Raji (cell line): Measurements from ENCODE around the gene GNAQ.

Experiments used
- POLR2A ChIP-seq: IDR thresholded peaks from 2 replicates; pipeline ENCODE4 v1.6.1; 2011; ENCODE audit warnings: low read depth, low read length, control low read depth; ENCODE audit not compliant: insufficient read depth

GNAQ gene

DNA sequence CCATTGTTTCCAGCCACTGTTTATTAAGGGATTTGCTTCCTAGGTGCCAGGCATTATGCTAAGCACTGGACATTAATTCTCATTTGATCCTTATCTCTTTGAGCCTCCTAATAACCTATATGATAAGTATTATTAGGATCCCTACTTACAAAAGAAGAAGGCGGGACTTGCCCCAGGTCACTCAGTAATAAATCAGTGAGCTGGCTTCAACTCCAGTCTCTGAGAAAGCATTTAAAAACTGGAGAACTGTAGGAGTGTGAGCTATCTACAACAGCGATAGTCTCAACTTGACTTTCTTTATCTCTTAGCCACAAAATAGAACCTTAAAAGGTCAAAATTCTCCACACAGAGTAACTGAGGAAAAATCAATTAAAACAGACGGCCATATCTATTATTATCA lies 155.0 kb downstream of the GNAQ start:
- TF ChIP-seq POLR2A: no peak

- no peak for TF ChIP-seq POLR2A
These were observed 155.5 kb downstream of the GNAQ start for GRCh38 chr9:77876091-77876490.

DNA sequence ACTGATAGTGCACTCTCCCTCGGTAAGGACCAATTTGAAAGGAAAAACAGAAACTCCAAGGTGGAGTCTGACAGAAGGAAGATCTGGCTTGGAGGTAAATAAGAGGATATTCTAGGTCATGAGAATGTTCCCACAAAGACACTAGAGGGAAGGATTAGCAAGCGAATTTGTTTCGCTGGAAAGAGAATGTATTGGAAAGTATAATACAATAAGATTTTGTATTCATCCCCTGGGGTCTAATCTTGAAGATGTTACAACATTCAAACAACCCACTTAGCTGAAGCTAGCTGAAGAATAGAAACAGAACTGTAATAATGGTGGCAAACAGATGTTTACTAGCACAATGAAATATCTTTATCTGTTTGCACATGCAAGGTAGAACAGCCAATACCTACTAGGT lies 158.7 kb downstream of the GNAQ start:
- no peak for TF ChIP-seq POLR2A

- TF ChIP-seq POLR2A: no peak
These were observed 159.4 kb downstream of the GNAQ start for GRCh38 chr9:77872177-77872576.

DNA sequence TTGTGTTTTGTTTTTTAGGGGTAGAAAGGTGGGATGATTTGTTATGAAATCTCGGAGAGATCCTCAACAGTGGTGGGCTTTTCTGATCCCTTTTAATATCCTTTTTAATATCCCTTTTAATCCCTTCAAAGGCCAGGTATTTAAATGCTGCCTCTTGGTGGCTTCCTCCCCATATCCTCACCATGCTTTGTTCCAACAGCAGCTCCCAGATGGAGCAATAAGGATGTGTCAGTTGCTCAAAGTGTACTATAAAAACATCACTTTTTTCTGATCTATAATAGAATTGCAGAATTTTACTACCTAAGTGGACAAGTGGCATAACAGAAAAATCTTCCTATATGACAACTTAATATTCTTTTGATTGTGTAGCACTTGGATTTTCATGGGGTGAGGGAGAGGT lies 160.1 kb downstream of the GNAQ start:
- no peak for TF ChIP-seq POLR2A

DNA sequence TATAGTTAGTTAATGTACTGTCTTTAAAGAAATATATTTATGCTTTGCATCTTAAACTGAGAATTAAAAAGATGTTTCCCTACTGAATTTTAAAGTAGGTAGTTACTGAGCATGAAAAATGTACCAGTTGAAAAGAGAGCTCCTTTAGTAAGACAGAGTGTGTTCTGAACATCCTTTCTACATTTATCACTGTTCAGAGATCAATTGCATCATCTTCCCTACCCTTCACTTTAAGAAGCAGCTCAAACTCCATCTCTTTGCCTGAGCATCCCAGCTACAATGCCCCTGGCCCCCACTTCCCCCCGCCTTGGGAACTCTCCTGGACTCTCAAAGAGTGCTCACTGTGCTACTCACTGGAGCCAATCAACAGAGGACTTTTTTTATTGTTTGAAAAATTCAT lies 164.7 kb downstream of the GNAQ start:
- TF ChIP-seq POLR2A: no peak

GRCh38 chr9:77865385-77866047 lies 166.1 kb downstream of the GNAQ start:
- TF ChIP-seq POLR2A: no peak

- no peak for TF ChIP-seq POLR2A
These were observed 167.3 kb downstream of the GNAQ start for GRCh38 chr9:77864211-77864889.

GRCh38 chr9:77857513-77858259 lies 173.9 kb downstream of the GNAQ start:
- TF ChIP-seq POLR2A: no peak

DNA sequence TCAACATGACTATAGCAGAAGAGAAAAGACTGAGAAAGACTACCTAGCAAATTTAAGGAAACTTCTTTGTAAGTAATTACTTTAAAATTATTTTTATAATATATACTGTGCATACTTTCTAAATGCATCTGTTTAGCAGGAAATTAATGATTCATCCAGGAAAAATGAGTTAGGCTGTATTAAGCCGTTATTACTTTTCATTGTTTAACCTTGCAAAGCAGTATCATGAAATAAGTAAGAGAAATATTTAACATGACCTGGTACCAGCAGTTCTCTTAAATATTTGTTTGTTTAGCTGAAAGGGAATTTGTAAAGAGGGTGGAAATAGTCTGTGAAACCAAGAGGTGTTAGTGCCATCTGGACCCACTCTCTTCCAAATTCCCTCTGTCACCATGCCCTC lies 175.0 kb downstream of the GNAQ start:
- TF ChIP-seq POLR2A: no peak

- TF ChIP-seq POLR2A: no peak
These were observed 176.7 kb downstream of the GNAQ start for GRCh38 chr9:77854916-77855311.

DNA sequence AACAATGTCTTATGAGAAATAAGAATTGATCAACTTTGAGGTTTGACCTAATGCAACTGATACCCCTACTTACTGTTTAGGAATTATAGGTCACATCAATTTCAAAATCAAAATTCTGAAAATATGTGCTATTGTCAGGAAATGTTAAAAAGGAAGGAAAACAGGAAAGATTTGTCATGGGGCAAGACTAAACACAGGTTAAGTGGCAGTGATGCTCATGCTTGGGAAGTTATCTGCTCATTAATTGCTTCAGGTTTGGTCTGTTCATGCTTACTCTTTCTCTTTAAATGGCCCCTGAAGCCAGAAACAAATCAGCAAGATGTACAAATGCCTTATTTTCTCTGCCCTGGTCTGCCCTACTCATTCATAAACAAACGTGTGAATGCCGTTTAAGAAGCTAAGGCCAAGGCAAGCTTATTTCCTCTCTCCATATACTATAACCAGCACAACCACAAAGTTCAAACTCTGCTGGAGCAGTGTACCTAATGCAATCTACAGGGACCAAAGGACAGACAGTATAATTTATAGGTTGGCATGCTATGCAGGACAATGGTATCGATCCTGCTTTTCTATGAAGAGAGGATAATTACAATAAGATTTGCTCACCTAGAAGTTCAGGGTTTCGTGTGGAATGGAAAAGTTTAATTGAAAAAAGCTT lies 177.2 kb downstream of the GNAQ start:
- TF ChIP-seq POLR2A: no peak

- no peak for TF ChIP-seq POLR2A
These were observed 177.9 kb downstream of the GNAQ start for GRCh38 chr9:77853716-77854115.

DNA sequence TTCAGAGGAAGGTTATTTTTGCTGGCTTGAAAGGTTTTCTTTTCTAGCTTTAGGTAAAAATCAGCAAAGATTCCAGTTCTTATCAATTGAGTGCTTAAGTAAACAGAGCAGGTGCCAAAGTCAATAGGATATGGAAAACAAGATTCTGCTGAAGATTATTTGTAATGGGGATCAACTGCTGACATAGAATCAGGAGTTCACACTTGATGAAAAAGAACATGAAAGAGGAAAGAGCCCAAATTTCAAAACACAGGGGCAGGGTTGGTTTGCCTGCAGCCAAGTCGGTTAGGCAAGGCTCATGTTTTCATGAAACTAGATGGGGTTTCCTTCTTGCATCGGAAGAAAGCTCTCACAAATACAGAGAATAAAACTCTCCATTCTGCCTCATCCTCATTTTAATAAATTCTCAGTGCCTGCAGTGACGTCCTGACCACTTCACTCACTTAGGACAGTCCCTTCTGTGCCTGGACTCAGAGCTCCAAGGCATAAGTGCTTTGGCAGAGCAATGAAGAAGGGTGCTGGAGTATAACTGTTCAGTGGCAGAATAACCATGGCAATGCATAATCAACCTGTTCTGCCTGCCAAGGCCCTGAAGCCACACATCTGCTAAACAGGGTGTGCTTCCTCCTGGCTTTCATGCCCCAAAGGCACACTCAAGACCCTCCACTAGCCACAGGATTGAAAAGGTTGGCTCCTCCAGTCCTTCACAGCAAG lies 179.6 kb downstream of the GNAQ start:
- no peak for TF ChIP-seq POLR2A

DNA sequence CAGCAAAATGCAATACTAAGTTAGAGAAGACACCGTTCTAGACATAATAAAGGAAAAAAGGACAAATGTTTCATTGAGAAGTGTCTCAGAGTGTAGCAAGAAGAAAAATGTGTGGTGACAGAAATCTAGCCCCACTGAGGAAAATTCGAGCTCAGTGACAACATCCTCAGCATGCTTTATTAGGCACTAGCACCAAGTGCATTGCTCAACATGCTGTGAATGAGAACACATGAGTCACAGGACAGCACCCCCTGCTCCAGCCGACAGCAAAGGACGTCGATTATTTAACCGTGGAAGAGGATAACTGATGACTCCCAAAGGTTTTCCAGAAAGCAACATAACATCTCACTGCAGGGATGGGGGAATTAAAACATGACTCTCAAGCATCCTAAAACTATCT lies 182.7 kb downstream of the GNAQ start:
- no peak for TF ChIP-seq POLR2A
